ENCODE measurements around the gene NAGS.

DNA sequence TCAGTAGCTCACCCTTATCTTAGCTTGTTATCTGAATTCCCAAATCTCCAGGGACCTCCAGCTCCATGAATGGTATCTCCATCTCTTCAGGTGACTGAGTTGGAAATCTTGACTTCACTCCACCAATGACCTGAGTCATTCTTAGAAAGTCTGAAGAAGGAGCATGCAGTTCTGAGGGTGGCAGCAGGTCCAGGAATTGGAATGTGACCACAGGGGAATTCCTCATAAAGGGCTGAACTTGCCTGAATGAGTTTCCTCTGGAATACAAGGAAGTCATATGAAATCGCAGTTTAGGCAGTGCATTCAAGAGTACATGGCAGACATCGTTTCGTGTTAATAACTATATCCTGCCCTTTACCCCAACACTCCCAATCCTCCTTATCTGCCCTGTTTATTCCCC lies 38.1 kb upstream of the NAGS start:
- TF ChIP-seq, protein P1, sequence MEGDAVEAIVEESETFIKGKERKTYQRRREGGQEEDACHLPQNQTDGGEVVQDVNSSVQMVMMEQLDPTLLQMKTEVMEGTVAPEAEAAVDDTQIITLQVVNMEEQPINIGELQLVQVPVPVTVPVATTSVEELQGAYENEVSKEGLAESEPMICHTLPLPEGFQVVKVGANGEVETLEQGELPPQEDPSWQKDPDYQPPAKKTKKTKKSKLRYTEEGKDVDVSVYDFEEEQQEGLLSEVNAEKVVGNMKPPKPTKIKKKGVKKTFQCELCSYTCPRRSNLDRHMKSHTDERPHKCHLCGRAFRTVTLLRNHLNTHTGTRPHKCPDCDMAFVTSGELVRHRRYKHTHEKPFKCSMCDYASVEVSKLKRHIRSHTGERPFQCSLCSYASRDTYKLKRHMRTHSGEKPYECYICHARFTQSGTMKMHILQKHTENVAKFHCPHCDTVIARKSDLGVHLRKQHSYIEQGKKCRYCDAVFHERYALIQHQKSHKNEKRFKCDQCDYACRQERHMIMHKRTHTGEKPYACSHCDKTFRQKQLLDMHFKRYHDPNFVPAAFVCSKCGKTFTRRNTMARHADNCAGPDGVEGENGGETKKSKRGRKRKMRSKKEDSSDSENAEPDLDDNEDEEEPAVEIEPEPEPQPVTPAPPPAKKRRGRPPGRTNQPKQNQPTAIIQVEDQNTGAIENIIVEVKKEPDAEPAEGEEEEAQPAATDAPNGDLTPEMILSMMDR (IDR thresholded peaks at IDR 0.05; ENCODE audit: borderline replicate concordance, extremely low read depth, low read length, poor library complexity, severe bottlenecking): no peak
- TF ChIP-seq EZH2 (IDR thresholded peaks at IDR 0.05; ENCODE audit: borderline replicate concordance, low read depth, low read length, severe bottlenecking): no peak
